IMR-90 (cell line): ENCODE measurements around the gene KAZN. TPM values are rescaled to one million over a fixed set of nuclear protein-coding genes. Genes with fewer than 3 reads are reported as not detected.

Source experiments
- ATAC-seq: fragments of 200-7000 bp; cut with Tn5 transposase; 2 replicates; pipeline ENCODE4 v1.9.1; 2020; ENCODE audit warnings: low read depth, mild to moderate bottlenecking, moderate library complexity
- BruUV-seq: library from RNA; stranded (reverse); fragments of 400-500 nt; replicated peaks from 2 replicates; lab custom pipeline; 2021; lab: Mats Ljungman, UMichigan
- CTCF ChIA-PET: fragments of 300-600 bp; formaldehyde crosslinking; extraction: SDS; loops from one replicate; lab custom pipeline; 2021; ENCODE audit warnings: antibody characterized with exemption; lab: Yijun Ruan, JAX
- POLR2A ChIA-PET: fragments of 300-600 bp; sonication (Branson Sonifier 250); formaldehyde crosslinking; loops from one replicate; lab custom pipeline; 2022; ENCODE audit warnings: antibody characterized with exemption; ENCODE audit not compliant: unreplicated experiment; lab: Charles Lee
- DNase-seq: peaks from one replicate; pipeline ENCODE4 v3.0.0; 2013
- H2AFZ ChIP-seq: replicated peaks from 2 replicates; pipeline ENCODE3; 2013; ENCODE audit warnings: low read length, mild to moderate bottlenecking; ENCODE audit not compliant: poor library complexity
- H2AK5ac ChIP-seq: 2 replicates; pipeline ENCODE4 v1.6.1; 2013; ENCODE audit warnings: low read depth, low read length, inconsistent platforms
- H2AK9ac ChIP-seq: replicated peaks from 2 replicates; pipeline ENCODE3; 2013; ENCODE audit warnings: mild to moderate bottlenecking, low read depth, low read length, moderate library complexity; ENCODE audit not compliant: poor library complexity
- H2BK120ac ChIP-seq: 2 replicates; pipeline ENCODE4 v1.6.1; 2013; ENCODE audit warnings: low read depth, low read length, inconsistent platforms
- H2BK15ac ChIP-seq: 3 replicates; pipeline ENCODE4 v1.6.1; 2013; ENCODE audit warnings: low read depth, low read length, inconsistent platforms
- H2BK20ac ChIP-seq: 2 replicates; pipeline ENCODE4 v1.6.1; 2013; ENCODE audit warnings: low read depth, mild to moderate bottlenecking, inconsistent platforms, low read length, moderate library complexity
- H2BK5ac ChIP-seq: 2 replicates; pipeline ENCODE4 v1.6.1; 2013; ENCODE audit warnings: mild to moderate bottlenecking, low read depth, low read length, inconsistent platforms; ENCODE audit not compliant: poor library complexity, severe bottlenecking
- H3K14ac ChIP-seq: replicated peaks from 2 replicates; pipeline ENCODE4 v1.6.1; 2013; ENCODE audit warnings: low read depth, low read length, inconsistent platforms
- H3K18ac ChIP-seq: 2 replicates; pipeline ENCODE4 v1.6.1; 2013; ENCODE audit warnings: low read depth, low read length, control low read depth
- H3K23ac ChIP-seq: 2 replicates; pipeline ENCODE4 v1.6.1; 2013; ENCODE audit warnings: low read depth, low read length, inconsistent platforms
- H3K27ac ChIP-seq: 2 replicates; pipeline ENCODE4 v1.5.1; 2013; ENCODE audit warnings: mild to moderate bottlenecking, control low read depth, low read length; ENCODE audit not compliant: insufficient read depth
- H3K27me3 ChIP-seq: 2 replicates; pipeline ENCODE4 v1.6.1; 2013; ENCODE audit warnings: low read length; ENCODE audit not compliant: control insufficient read depth, insufficient read depth
- H3K36me3 ChIP-seq: 2 replicates; pipeline ENCODE4 v1.6.1; 2013; ENCODE audit warnings: low read length, mixed read lengths; ENCODE audit not compliant: control insufficient read depth, insufficient read depth
- H3K4ac ChIP-seq: 2 replicates; pipeline ENCODE4 v1.6.1; 2013; ENCODE audit warnings: low read depth, low read length, inconsistent platforms
- H3K4me1 ChIP-seq: 2 replicates; pipeline ENCODE4 v1.6.1; 2013; ENCODE audit warnings: low read length, mixed read lengths; ENCODE audit not compliant: control insufficient read depth, insufficient read depth
- H3K4me2 ChIP-seq: 2 replicates; pipeline ENCODE4 v1.6.1; 2013; ENCODE audit warnings: low read depth, mild to moderate bottlenecking, control low read depth, low read length, moderate library complexity
- H3K4me3 ChIP-seq: 2 replicates; pipeline ENCODE4 v1.5.1; 2013; ENCODE audit warnings: low read depth, mild to moderate bottlenecking, control low read depth, low read length, moderate library complexity; ENCODE audit not compliant: insufficient read depth
- H3K56ac ChIP-seq: 2 replicates; pipeline ENCODE4 v1.6.1; 2013; ENCODE audit warnings: low read length, inconsistent platforms; ENCODE audit not compliant: insufficient read depth; ENCODE audit errors: extremely low read depth
- H3K79me1 ChIP-seq, 2 experiments: 2 replicates each; pipeline ENCODE4 v1.6.1; 2013; ENCODE audit warnings: low read length in 2 of 2, inconsistent platforms in 1 of 2, low read depth in 1 of 2
- H3K9ac ChIP-seq: 2 replicates; pipeline ENCODE4 v1.6.1; 2013; ENCODE audit warnings: low read depth, low read length, control low read depth
- H3K9me1 ChIP-seq: 2 replicates; pipeline ENCODE4 v1.6.1; 2013; ENCODE audit warnings: low read length, inconsistent platforms; ENCODE audit not compliant: insufficient read depth
- H3K9me3 ChIP-seq: 2 replicates; pipeline ENCODE4 v1.6.1; 2013; ENCODE audit warnings: low read length; ENCODE audit not compliant: control insufficient read depth, insufficient read depth
- H4K20me1 ChIP-seq: 2 replicates; pipeline ENCODE4 v1.6.1; 2013; ENCODE audit warnings: low read length, inconsistent platforms; ENCODE audit not compliant: insufficient read depth
- H4K5ac ChIP-seq: 2 replicates; pipeline ENCODE4 v1.6.1; 2013; ENCODE audit warnings: mild to moderate bottlenecking, low read depth, low read length, control low read depth
- H4K8ac ChIP-seq, 2 experiments: 2 replicates each; pipeline ENCODE4 v1.6.1; 2013; ENCODE audit warnings: low read depth in 2 of 2, low read length in 2 of 2, control low read depth in 1 of 2, inconsistent platforms in 1 of 2
- H4K91ac ChIP-seq: 2 replicates; pipeline ENCODE4 v1.6.1; 2013; ENCODE audit warnings: low read depth, low read length, inconsistent platforms; ENCODE audit not compliant: insufficient read depth
- CEBPB ChIP-seq: IDR thresholded peaks from 2 replicates; pipeline ENCODE4 v1.6.1; 2012; ENCODE audit warnings: low read depth, low read length, improper control_type of control experiment
- CHD1 ChIP-seq: IDR thresholded peaks from 2 replicates; pipeline ENCODE4 v1.6.1; 2012; ENCODE audit warnings: low read depth, low read length, improper control_type of control experiment
- MAZ ChIP-seq: IDR thresholded peaks from 2 replicates; pipeline ENCODE4 v1.6.1; 2012; ENCODE audit warnings: low read depth, mild to moderate bottlenecking, low read length, improper control_type of control experiment, moderate library complexity, borderline replicate concordance
- POLR2A ChIP-seq: IDR thresholded peaks from 2 replicates; pipeline ENCODE4 v1.6.1; 2012; ENCODE audit warnings: mild to moderate bottlenecking, low read depth, low read length
- RAD21 ChIP-seq: IDR thresholded peaks from 2 replicates; pipeline ENCODE4 v1.6.1; 2012; ENCODE audit warnings: low read length, improper control_type of control experiment
- RCOR1 ChIP-seq: IDR thresholded peaks from 2 replicates; pipeline ENCODE4 v1.6.1; 2012; ENCODE audit warnings: mild to moderate bottlenecking, low read length, improper control_type of control experiment; ENCODE audit not compliant: insufficient replicate concordance
- RFX5 ChIP-seq: IDR thresholded peaks from 2 replicates; pipeline ENCODE4 v1.8.0; 2012; ENCODE audit warnings: low read depth, mild to moderate bottlenecking, low read length, moderate library complexity
- WGBS, 2 experiments: methylation state at CpG; one replicate each; pipeline versions ENCODE4 v1.1.5 to v1.1.7; 2013; ENCODE audit warnings: missing lambda C conversion rate in 2 of 2; ENCODE audit not compliant: insufficient read length in 1 of 2; ENCODE audit errors: extremely low coverage in 2 of 2; 5-methylcytosine and 5-hydroxymethylcytosine counted together
- dilution Hi-C: fragments of 300-500 bp; cut with HindIII; formaldehyde crosslinking; loops from one replicate; pipeline ENCODE4 v1.14.3; 2018; ENCODE audit warnings: low sequenced_read_pairs; ENCODE audit not compliant: unreplicated experiment
- in situ Hi-C: fragments of 300-500 bp; cut with MboI; formaldehyde crosslinking; loops from 3 replicates; pipeline ENCODE4 v1.14.3; 2019; ENCODE audit warnings: low sequenced_read_pairs, inconsistent platforms, mixed read lengths
- intact Hi-C: fragments of 100-400 bp; cut with micrococcal nuclease; formaldehyde crosslinking; loops from 2 replicates; pipeline ENCODE4 v1.10.0; 2022
- polyA plus RNA-seq, 3 experiments: library from polyadenylated mRNA; depleted of rRNA; stranded (reverse); fragments of >200 nt; gene quantifications; 2 replicates each; pipeline ENCODE4 v1.2.3, GENCODE V29; 2012; ENCODE audit warnings: low replicate concordance in 1 of 3
- total RNA-seq: library from RNA; depleted of rRNA; stranded (reverse); fragments of >200 nt; gene quantifications from 2 replicates; pipeline ENCODE4 v1.2.3, GENCODE V29; 2012
- TF ChIP-seq, protein P1 (sequence below): fragments of 150-350 bp; IDR thresholded peaks from 2 replicates; pipeline ENCODE4 v1.6.1; 2017; ENCODE audit warnings: mild to moderate bottlenecking, antibody characterized with exemption, low read length, low read depth
- TF ChIP-seq, protein P2 (sequence below): conservative IDR thresholded peaks from 2 replicates; pipeline ENCODE4 v1.5.1; 2012; ENCODE audit warnings: mild to moderate bottlenecking, low read depth, low read length, improper control_type of control experiment

KAZN gene
- total and polyA plus RNA-seq, 2 of the 4 experiments (the other 2 are of a cell fraction) = 5.2 to 10.5 TPM

DNA sequence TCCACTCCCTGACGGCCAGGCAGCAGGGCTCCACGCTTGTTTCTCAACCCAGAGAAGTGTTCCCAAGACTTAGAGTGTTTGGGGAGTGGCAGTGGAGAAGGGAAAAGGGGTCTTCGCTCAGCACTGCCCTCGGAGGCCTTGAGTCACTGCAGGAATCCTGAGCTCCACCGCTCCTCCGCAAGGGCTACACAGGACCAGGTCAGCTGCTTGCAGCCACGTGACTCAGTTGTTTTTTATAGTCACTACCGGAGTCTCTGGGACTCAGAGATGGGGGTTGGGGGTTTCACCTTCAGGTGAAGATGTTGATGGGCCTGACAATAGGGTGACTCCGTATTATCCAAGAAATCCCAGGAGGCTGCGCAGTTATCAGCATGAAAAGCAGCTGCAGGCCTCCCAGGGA is 478.9 kb downstream of the KAZN start:
- no peak for ATAC-seq
- no peak overlapping the region for H2AK9ac ChIP-seq
- CTCF ChIA-PET = no interaction called here

More for the DNA sequence above, 478.9 kb downstream of the KAZN start:
- Histone ChIP-seq H2BK5ac (no peak overlapping the region), H3K9me3 (no peaks in the 10 kb centered on the region), H3K14ac (no peak overlapping the region), H4K5ac (no peak overlapping the region), H2BK15ac (no peak overlapping the region), H3K9ac (no peak overlapping the region), H3K4ac (no peak overlapping the region), H2BK20ac (no peak overlapping the region), H4K20me1 (no peaks in the 10 kb centered on the region), H3K23ac (no peak overlapping the region), H3K4me1 (no peaks in the 10 kb centered on the region), H3K27ac (no peak overlapping the region), H3K79me1 (no peaks in the 10 kb centered on the region), H2BK120ac (no peak overlapping the region), H3K36me3 (no peaks in the 10 kb centered on the region), H4K8ac (no peak overlapping the region), H2AK5ac (no peak overlapping the region), H3K9me1 (no peaks in the 10 kb centered on the region), H2AFZ (no peak overlapping the region), H3K4me3 (no peak overlapping the region), H3K56ac (no peak overlapping the region), H3K4me2 (no peak overlapping the region), H3K18ac (no peak overlapping the region), H3K27me3 (no peaks in the 10 kb centered on the region), H4K91ac (no peak overlapping the region)
- BruUV-seq = no TSS peak
- intact Hi-C loops (no loop called here), in situ Hi-C loops (no loop called here), dilution Hi-C loops (no loop called here)
- TF ChIP-seq POLR2A (no peak), RFX5 (no peak), RAD21 (no peak), RCOR1 (no peak), CEBPB (no peak), CHD1 (no peak), MAZ (no peak)
- TF ChIP-seq, protein P1, sequence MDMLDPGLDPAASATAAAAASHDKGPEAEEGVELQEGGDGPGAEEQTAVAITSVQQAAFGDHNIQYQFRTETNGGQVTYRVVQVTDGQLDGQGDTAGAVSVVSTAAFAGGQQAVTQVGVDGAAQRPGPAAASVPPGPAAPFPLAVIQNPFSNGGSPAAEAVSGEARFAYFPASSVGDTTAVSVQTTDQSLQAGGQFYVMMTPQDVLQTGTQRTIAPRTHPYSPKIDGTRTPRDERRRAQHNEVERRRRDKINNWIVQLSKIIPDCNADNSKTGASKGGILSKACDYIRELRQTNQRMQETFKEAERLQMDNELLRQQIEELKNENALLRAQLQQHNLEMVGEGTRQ = no peak
- TF ChIP-seq, protein P2, sequence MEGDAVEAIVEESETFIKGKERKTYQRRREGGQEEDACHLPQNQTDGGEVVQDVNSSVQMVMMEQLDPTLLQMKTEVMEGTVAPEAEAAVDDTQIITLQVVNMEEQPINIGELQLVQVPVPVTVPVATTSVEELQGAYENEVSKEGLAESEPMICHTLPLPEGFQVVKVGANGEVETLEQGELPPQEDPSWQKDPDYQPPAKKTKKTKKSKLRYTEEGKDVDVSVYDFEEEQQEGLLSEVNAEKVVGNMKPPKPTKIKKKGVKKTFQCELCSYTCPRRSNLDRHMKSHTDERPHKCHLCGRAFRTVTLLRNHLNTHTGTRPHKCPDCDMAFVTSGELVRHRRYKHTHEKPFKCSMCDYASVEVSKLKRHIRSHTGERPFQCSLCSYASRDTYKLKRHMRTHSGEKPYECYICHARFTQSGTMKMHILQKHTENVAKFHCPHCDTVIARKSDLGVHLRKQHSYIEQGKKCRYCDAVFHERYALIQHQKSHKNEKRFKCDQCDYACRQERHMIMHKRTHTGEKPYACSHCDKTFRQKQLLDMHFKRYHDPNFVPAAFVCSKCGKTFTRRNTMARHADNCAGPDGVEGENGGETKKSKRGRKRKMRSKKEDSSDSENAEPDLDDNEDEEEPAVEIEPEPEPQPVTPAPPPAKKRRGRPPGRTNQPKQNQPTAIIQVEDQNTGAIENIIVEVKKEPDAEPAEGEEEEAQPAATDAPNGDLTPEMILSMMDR = no peak
- 94% methylated on average over 7 of the region's 10 CpGs; no CpG with 5 or more reads in 1 of the 2 experiments for WGBS, 2 experiments
- DNase-seq = no peak
- POLR2A ChIA-PET = no interaction called here
